GM12865 (cell line): Measurements from ENCODE around the gene CCNL2.

ENCODE experiments used
- DNase-seq: peaks from one replicate; pipeline ENCODE4 v3.0.0; 2010; ENCODE audit warnings: low read depth
- H3K4me3 ChIP-seq: 2 replicates; pipeline ENCODE4 v1.5.1; 2011; ENCODE audit warnings: mild to moderate bottlenecking, low read depth, low read length, control low read depth
- TF ChIP-seq, protein P1 (sequence below): IDR thresholded peaks from 2 replicates; pipeline ENCODE4 v1.5.1; 2011; ENCODE audit warnings: low read length, control low read depth, low read depth, inconsistent platforms; ENCODE audit not compliant: insufficient read depth; ENCODE audit errors: missing control alignments

CCNL2 gene

DNA sequence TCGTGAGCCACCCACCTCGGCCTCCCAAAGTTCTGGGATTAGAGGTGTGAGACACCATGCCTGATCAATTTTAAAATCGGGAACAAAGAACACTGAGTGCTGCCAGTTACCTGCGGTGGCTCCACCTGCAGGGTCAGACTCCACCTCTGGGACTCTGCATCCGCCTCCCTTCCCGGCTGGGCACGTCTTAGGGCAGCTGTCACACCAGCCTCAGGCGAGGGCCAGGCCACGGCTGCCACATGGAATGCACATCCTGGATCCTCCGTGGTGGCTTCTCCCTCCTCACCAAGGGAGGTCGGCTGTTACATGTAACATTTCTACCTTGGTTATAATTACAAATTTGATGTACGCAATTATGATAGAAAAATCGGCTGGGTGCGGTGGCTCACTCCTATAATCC, 34.9 kb downstream of the CCNL2 start:
- no peak for DNase-seq
- TF ChIP-seq, protein P1, sequence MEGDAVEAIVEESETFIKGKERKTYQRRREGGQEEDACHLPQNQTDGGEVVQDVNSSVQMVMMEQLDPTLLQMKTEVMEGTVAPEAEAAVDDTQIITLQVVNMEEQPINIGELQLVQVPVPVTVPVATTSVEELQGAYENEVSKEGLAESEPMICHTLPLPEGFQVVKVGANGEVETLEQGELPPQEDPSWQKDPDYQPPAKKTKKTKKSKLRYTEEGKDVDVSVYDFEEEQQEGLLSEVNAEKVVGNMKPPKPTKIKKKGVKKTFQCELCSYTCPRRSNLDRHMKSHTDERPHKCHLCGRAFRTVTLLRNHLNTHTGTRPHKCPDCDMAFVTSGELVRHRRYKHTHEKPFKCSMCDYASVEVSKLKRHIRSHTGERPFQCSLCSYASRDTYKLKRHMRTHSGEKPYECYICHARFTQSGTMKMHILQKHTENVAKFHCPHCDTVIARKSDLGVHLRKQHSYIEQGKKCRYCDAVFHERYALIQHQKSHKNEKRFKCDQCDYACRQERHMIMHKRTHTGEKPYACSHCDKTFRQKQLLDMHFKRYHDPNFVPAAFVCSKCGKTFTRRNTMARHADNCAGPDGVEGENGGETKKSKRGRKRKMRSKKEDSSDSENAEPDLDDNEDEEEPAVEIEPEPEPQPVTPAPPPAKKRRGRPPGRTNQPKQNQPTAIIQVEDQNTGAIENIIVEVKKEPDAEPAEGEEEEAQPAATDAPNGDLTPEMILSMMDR, result no peak
- no peak overlapping the region for H3K4me3 ChIP-seq

DNA sequence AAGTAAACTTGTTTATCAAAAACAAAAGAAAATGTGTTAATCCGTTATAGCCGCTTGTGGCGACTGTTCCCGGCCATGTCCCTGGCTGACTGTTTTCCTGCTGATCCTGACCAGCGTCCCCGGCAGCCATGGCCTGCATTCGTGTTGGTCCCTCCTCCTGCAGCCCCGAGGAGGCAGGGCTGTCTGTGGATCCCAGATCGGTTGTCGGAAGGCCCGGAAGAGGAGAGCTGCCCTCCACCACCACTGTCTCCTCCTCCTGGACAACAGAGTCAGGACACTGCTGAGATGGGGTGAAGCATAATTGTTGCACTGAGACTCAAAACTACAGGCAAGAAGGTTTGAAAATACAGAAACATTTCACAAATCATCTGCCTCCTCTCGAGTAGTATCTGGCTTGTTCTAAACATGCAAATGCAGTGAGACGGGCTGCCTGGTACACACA, 37.1 kb downstream of the CCNL2 start:
- DNase-seq, result no peak
- H3K4me3 ChIP-seq, result no peak overlapping the region
- TF ChIP-seq, protein P1, result no peak

DNA sequence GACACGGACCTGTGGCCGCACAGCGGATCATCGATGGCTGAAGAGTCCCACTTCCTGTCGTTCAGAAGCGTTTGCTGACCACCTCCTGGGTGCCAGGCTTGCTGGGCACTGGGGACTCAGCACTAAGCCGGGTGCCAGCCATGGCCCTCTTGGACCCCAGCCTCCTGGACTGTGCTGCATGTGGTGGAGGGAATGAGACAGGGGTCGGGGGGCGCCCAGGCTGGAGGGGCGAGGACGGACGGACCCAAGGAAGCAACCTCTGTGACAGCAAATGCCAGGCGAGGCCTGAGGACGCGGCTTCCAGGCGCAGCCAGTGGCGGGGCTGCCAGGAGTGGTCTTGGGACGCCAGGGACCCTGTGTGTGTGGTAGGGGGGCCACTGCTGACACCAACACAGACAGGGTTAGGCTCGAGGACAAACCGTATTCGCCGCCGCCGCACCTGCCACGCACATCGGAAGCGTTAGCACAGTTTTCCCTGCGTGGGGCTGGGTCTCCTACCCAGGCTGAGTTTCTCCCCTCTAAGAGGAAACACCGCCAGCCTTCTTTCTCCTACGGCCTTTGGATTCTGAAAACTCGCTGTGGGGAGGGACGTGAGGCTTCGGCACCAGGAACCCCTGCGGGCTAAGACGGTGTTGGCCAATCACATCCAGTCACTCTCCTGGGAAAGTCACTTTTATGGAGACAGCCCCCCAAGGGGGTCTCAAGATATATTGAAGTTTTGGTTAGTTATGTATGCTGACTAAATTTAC, 37.7 kb downstream of the CCNL2 start:
- DNase-seq, result no peak
- TF ChIP-seq, protein P1, result no peak
- H3K4me3 ChIP-seq, result no peak overlapping the region

DNA sequence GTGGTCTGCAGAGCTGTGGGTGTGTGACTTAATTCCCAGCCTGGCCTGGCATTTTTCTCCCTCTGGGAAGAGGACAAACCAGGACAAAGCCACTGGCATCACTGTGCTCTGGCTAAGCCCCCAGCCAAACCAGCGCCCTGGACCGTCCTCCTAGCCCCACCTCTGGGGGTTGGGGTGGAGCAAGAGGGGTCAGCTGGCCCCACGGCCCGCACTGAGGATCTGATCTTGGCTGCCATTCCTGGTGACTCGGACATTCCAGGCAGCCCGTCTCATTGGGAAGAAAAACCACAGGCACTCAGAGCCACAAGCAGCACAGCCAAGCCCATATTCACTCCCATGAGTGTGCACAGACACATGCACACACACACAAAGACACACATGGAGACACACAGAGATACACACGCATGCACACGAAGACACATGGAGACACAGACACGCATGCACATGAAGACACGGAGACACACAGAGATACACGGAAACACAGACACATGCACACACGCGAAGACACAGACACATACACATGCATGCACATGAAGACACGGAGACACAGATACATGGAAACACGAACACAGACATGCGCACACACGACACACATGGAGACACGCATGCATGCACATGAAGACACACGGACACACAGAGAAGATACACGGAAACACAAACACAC, 38.5 kb downstream of the CCNL2 start:
- DNase-seq, result no peak
- TF ChIP-seq, protein P1, result no peak
- H3K4me3 ChIP-seq, result no peak overlapping the region

DNA sequence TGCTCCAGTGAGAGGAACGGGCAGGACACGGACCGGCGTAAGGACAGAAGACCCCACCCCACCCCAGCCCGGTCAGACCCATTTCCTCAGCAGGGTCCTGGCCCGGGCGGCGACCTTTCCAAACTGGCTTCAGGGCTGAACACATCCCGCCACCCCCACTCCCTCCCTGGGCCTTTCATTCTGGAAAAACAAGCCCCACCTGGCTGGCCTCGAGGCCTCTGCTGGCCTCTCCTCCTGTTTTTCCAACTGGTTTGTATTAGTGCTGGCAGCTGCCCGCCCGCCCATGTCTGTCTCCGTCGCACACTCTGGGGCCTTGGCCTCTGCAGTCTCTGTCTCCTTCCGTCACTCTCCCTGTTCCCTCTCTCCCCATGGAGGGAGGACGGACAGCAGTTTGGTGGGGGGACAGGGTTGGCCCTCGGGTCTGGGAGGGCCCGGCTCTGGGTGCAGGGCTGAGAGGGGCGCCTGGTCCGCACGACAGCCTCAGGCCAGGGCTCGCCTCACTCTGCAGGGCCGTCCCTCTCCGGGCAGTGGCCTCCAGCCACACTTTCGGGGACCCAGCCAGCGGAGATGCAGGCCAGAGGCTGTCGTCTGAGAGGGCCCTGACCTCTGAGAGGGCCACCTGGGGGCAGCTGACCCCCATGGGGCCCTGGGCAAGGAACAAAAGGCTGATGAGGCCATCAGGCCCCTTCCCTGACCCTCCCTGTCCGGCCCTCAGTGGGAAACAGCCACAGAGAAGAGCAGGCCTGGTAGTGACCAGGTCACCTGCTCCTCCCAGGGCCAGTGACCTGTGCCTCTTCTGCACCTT, 39.3 kb downstream of the CCNL2 start:
- DNase-seq, result no peak
- H3K4me3 ChIP-seq, result no peak overlapping the region
- TF ChIP-seq, protein P1, result no peak

DNA sequence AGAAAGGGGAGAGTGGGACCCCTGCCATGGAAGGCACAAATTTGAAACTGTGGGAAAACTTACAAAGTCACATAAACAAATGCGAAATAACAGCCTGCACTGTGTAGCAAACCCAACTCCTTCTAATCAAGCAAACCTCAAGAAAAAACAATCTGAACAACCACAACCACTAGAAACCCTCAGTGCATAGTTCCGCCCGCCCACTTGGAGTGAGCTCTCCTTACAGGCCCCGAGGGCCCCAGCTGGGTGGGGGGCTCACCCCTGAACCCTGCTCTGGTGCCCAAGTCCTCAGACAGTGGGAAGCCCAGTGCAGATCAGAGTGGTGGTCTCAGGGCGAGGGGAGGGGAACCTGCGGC, 39.8 kb downstream of the CCNL2 start:
- no peak for DNase-seq
- TF ChIP-seq, protein P1, result no peak
- H3K4me3 ChIP-seq, result no peak overlapping the region
